Liver (tissue), 9 donors: ENCODE data around the gene HIVEP2. TPM values are rescaled to one million over a fixed set of nuclear protein-coding genes. Genes with fewer than 3 reads are reported as not detected.

Experiments used
- DNase-seq: peaks from one replicate; pipeline ENCODE4 v3.0.0-alpha.2; 2017; ENCODE audit warnings: low spot score
- H3K27ac ChIP-seq, 2 donors: one replicate each; pipeline ENCODE4 v1.7.0; 2013; ENCODE audit warnings: inconsistent platforms in 2 of 2, low read length in 2 of 2, control low read depth in 1 of 2, low read depth in 1 of 2, mild to moderate bottlenecking in 1 of 2
- H3K27me3 ChIP-seq, 4 donors: one replicate each; pipeline versions ENCODE4 v1.6.1 to v1.7.0; 2013; ENCODE audit warnings: low read length in 3 of 4, inconsistent platforms in 1 of 4, mild to moderate bottlenecking in 1 of 4, moderate library complexity in 1 of 4; ENCODE audit not compliant: control insufficient read depth in 4 of 4, insufficient read depth in 4 of 4
- H3K36me3 ChIP-seq, 4 donors: one replicate each; pipeline versions ENCODE4 v1.6.1 to v1.7.0; 2013; ENCODE audit warnings: low read length in 3 of 4, mild to moderate bottlenecking in 3 of 4, low read depth in 1 of 4, moderate library complexity in 1 of 4; ENCODE audit not compliant: control insufficient read depth in 4 of 4, insufficient read depth in 3 of 4
- H3K4me1 ChIP-seq, 4 donors: one replicate each; pipeline versions ENCODE4 v1.6.1 to v1.7.0; 2013; ENCODE audit warnings: low read length in 3 of 4, mild to moderate bottlenecking in 3 of 4, moderate library complexity in 1 of 4; ENCODE audit not compliant: control insufficient read depth in 4 of 4, insufficient read depth in 4 of 4
- H3K4me3 ChIP-seq, 3 donors: one replicate each; pipeline versions ENCODE4 v1.6.1 to v1.7.0; 2013; ENCODE audit warnings: low read length in 3 of 3, control low read depth in 1 of 3, low read depth in 1 of 3, mild to moderate bottlenecking in 1 of 3
- H3K9ac ChIP-seq, 2 donors: one replicate each; pipeline ENCODE4 v1.7.0; 2013; ENCODE audit warnings: low read length in 2 of 2, mild to moderate bottlenecking in 2 of 2, moderate library complexity in 2 of 2, control low read depth in 1 of 2, low read depth in 1 of 2
- H3K9me3 ChIP-seq, 4 donors: one replicate each; pipeline versions ENCODE4 v1.6.1 to v1.7.0; 2013; ENCODE audit warnings: low read length in 3 of 4; ENCODE audit not compliant: control insufficient read depth in 4 of 4
- ATF3 ChIP-seq: IDR thresholded peaks from 2 replicates; pipeline ENCODE4 v1.6.1; 2016; ENCODE audit warnings: antibody characterized with exemption
- EGR1 ChIP-seq, 2 donors: IDR thresholded peaks; 2 replicates each; pipeline ENCODE4 v1.6.1; 2016 to 2018; ENCODE audit warnings: antibody characterized with exemption in 2 of 2, low read depth in 2 of 2
- FOXA1 ChIP-seq: IDR thresholded peaks from 2 replicates; pipeline ENCODE4 v1.6.1; 2016; ENCODE audit warnings: antibody characterized with exemption
- FOXA2 ChIP-seq: IDR thresholded peaks from 2 replicates; pipeline ENCODE4 v1.6.1; 2016; ENCODE audit warnings: antibody characterized with exemption
- HNF4A ChIP-seq, 2 donors: conservative IDR thresholded peaks; 2 replicates each; pipeline ENCODE4 v1.6.1; 2016; ENCODE audit warnings: antibody characterized with exemption in 2 of 2, mild to moderate bottlenecking in 2 of 2
- HNF4G ChIP-seq: IDR thresholded peaks from 2 replicates; pipeline ENCODE4 v1.6.1; 2016; ENCODE audit warnings: antibody characterized with exemption
- JUND ChIP-seq, 2 donors: IDR thresholded peaks; 2 replicates each; pipeline ENCODE4 v1.6.1; 2016; ENCODE audit warnings: antibody characterized with exemption in 2 of 2
- MAX ChIP-seq: IDR thresholded peaks from 2 replicates; pipeline ENCODE4 v1.6.1; 2016; ENCODE audit warnings: antibody characterized with exemption
- NR2F2 ChIP-seq: IDR thresholded peaks from 2 replicates; pipeline ENCODE4 v1.6.1; 2016; ENCODE audit warnings: antibody characterized with exemption
- RAD21 ChIP-seq, 2 donors: IDR thresholded peaks; 2 replicates each; pipeline ENCODE4 v1.6.1; 2016; ENCODE audit warnings: antibody characterized with exemption in 2 of 2, mild to moderate bottlenecking in 2 of 2
- RXRA ChIP-seq, 2 donors: IDR thresholded peaks; 2 replicates each; pipeline ENCODE4 v1.6.1; 2017 to 2018; ENCODE audit warnings: antibody characterized with exemption in 2 of 2, mild to moderate bottlenecking in 1 of 2
- SP1 ChIP-seq: IDR thresholded peaks from 2 replicates; pipeline ENCODE4 v1.6.1; 2018; ENCODE audit warnings: antibody characterized with exemption, mild to moderate bottlenecking
- TAF1 ChIP-seq: conservative IDR thresholded peaks from 2 replicates; pipeline ENCODE4 v1.6.1; 2016; ENCODE audit warnings: antibody characterized with exemption, mild to moderate bottlenecking
- YY1 ChIP-seq: IDR thresholded peaks from 2 replicates; pipeline ENCODE4 v1.6.1; 2016; ENCODE audit warnings: antibody characterized with exemption, mild to moderate bottlenecking
- ZBTB33 ChIP-seq: IDR thresholded peaks from 2 replicates; pipeline ENCODE4 v1.6.1; 2016; ENCODE audit warnings: antibody characterized with exemption
- WGBS: extraction: QIAGEN DNeasy Blood & Tissue Kit; methylation state at CpG from one replicate; pipeline ENCODE4 v1.1.7; 2013; 5-methylcytosine and 5-hydroxymethylcytosine counted together
- polyA plus RNA-seq, 2 donors: library from polyadenylated mRNA; stranded (reverse) in 1 of 2; unstranded in 1 of 2; fragments of 200-250 nt in 1 of 2; fragments of >200 nt in 1 of 2; fragmentation: Nextera tagmentation in 1 of 2; extraction: Ambion mirVana in 1 of 2; gene quantifications; one replicate each; pipeline versions ENCODE4 v1.2.1 to v1.2.3, GENCODE V29; 2013 to 2015
- total RNA-seq, 2 donors: library from RNA; depleted of rRNA; stranded (reverse); fragments of >200 nt; gene quantifications; one replicate each; pipeline ENCODE4 v1.2.3, GENCODE V29; 2014
- TF ChIP-seq, protein P1 (sequence below): fragments of 150-350 bp; IDR thresholded peaks from 2 replicates; pipeline ENCODE4 v1.5.1; 2017; ENCODE audit warnings: improper control_type of control experiment, low read depth, low read length; ENCODE audit not compliant: missing input control
- TF ChIP-seq, protein P2 (sequence below): IDR thresholded peaks from 2 replicates; pipeline ENCODE4 v1.6.1; 2016; ENCODE audit warnings: antibody characterized with exemption, mild to moderate bottlenecking
- donor health status: healthy.
- donor health status: healthy.
- donor health status: healthy.
- donor health status: healthy.
- donor health status: healthy.

The HIVEP2 gene
- total and polyA plus RNA-seq, 4 donors = 0.82 to 6.6 (median 1.3) TPM

GRCh38 chr6:142829556-142829955 is 115.4 kb downstream of the HIVEP2 start:
- Histone ChIP-seq H3K27ac (no peak overlapping the region), H3K9me3 (no peaks in the 10 kb centered on the region), H3K9ac (no peak overlapping the region), H3K27me3 (no peaks in the 10 kb centered on the region), H3K4me1 (no peaks in the 10 kb centered on the region), H3K4me3 (no peak overlapping the region), H3K36me3 (no peaks in the 10 kb centered on the region)
- 97% methylated on average over 1 of the region's 1 CpG for WGBS
- no peak for TF ChIP-seq TAF1
- no peak for TF ChIP-seq ZBTB33
- TF ChIP-seq, protein P1, sequence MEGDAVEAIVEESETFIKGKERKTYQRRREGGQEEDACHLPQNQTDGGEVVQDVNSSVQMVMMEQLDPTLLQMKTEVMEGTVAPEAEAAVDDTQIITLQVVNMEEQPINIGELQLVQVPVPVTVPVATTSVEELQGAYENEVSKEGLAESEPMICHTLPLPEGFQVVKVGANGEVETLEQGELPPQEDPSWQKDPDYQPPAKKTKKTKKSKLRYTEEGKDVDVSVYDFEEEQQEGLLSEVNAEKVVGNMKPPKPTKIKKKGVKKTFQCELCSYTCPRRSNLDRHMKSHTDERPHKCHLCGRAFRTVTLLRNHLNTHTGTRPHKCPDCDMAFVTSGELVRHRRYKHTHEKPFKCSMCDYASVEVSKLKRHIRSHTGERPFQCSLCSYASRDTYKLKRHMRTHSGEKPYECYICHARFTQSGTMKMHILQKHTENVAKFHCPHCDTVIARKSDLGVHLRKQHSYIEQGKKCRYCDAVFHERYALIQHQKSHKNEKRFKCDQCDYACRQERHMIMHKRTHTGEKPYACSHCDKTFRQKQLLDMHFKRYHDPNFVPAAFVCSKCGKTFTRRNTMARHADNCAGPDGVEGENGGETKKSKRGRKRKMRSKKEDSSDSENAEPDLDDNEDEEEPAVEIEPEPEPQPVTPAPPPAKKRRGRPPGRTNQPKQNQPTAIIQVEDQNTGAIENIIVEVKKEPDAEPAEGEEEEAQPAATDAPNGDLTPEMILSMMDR = no peak
- TF ChIP-seq SP1 = no peak
- no peak for TF ChIP-seq HNF4A (conservative IDR thresholded peaks at IDR 0.05)
- TF ChIP-seq FOXA2 = no peak
- no peak for TF ChIP-seq YY1
- no peak for TF ChIP-seq NR2F2
- TF ChIP-seq MAX = no peak
- TF ChIP-seq, protein P2, sequence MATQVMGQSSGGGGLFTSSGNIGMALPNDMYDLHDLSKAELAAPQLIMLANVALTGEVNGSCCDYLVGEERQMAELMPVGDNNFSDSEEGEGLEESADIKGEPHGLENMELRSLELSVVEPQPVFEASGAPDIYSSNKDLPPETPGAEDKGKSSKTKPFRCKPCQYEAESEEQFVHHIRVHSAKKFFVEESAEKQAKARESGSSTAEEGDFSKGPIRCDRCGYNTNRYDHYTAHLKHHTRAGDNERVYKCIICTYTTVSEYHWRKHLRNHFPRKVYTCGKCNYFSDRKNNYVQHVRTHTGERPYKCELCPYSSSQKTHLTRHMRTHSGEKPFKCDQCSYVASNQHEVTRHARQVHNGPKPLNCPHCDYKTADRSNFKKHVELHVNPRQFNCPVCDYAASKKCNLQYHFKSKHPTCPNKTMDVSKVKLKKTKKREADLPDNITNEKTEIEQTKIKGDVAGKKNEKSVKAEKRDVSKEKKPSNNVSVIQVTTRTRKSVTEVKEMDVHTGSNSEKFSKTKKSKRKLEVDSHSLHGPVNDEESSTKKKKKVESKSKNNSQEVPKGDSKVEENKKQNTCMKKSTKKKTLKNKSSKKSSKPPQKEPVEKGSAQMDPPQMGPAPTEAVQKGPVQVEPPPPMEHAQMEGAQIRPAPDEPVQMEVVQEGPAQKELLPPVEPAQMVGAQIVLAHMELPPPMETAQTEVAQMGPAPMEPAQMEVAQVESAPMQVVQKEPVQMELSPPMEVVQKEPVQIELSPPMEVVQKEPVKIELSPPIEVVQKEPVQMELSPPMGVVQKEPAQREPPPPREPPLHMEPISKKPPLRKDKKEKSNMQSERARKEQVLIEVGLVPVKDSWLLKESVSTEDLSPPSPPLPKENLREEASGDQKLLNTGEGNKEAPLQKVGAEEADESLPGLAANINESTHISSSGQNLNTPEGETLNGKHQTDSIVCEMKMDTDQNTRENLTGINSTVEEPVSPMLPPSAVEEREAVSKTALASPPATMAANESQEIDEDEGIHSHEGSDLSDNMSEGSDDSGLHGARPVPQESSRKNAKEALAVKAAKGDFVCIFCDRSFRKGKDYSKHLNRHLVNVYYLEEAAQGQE = no peak
- TF ChIP-seq ATF3 = no peak
- no peak for TF ChIP-seq JUND (IDR thresholded peaks at IDR 0.05)
- no peak for DNase-seq

- H3K9me3 ChIP-seq = no peaks in the 10 kb centered on the region
- 94% methylated on average over 4 of the region's 4 CpGs for WGBS
- H3K4me1 ChIP-seq = peaks cover 0 to 5% (median 0%) of the 10 kb centered on the region in 4 donors
- H3K4me3 ChIP-seq = no peak overlapping the region
- DNase-seq = no peak
- H3K36me3 ChIP-seq = no peaks in the 10 kb centered on the region
- no peak overlapping the region for H3K27ac ChIP-seq
- H3K9ac ChIP-seq = no peak overlapping the region
- H3K27me3 ChIP-seq = no peaks in the 10 kb centered on the region
- TF ChIP-seq RXRA (IDR thresholded peaks at IDR 0.05) (no peak), ZBTB33 (no peak), HNF4G (no peak), FOXA1 (no peak), JUND (IDR thresholded peaks at IDR 0.05) (no peak), HNF4A (conservative IDR thresholded peaks at IDR 0.05) (no peak), TAF1 (no peak), EGR1 (IDR thresholded peaks at IDR 0.05; ENCODE audit: low read depth in 2 of 2) (no peak), YY1 (no peak), FOXA2 (no peak), MAX (no peak), RAD21 (IDR thresholded peaks at IDR 0.05) (no peak), SP1 (no peak), ATF3 (no peak)
- TF ChIP-seq, protein P2 = no peak
Measured at GRCh38 chr6:142827991-142828390, 117.0 kb downstream of the HIVEP2 start.
